WI38 (cell line): ENCODE results near the gene OLFM2.

ENCODE experiments used
- H3K4me3 ChIP-seq: 2 replicates; pipeline ENCODE4 v1.5.1; 2011; ENCODE audit warnings: low read depth, mild to moderate bottlenecking, control low read depth, low read length
- TF ChIP-seq, protein P1 (sequence below): IDR thresholded peaks from 2 replicates; pipeline ENCODE4 v1.5.1; 2012; ENCODE audit warnings: low read depth, mild to moderate bottlenecking, control low read depth, low read length

The OLFM2 gene

DNA sequence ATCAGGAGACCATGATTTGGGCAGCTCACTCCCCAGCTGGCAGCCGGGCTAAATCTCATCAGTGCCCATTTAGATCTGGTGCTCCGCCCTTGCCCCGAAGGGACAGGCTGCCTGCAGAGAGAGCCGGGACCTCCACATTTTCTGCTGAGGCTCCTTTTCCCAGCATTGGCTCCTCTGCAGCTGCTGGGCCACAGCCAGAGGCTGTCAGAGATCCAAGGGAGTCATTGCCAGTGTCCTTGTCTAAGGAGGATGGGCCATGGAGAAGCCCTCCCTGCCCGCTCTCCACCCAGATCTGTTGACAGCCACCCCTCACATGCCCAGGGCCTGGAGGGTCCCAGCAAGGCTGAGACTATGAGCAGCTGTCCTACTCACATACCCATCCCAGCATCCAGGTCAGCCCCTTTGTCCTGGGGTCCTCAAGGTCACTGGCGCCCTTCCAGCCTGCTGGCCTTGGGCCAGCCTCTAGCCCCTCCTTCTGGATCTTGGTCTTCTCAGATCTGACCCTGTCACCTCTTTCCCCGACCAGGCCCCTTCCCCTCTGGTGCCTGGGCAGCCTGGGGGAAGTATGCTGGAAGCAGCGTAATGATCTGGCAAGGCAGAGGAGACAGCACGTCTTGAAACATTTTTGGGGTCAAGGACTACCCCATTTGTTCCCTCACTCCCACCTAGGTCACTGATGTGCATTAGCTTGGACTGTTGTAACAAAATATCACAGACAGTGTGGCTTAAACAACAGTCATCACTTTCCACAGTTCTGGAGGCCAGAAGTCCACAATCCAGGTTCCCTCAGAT, 93.3 kb downstream of the OLFM2 start:
- H3K4me3 ChIP-seq: no peak overlapping the region
- TF ChIP-seq, protein P1, sequence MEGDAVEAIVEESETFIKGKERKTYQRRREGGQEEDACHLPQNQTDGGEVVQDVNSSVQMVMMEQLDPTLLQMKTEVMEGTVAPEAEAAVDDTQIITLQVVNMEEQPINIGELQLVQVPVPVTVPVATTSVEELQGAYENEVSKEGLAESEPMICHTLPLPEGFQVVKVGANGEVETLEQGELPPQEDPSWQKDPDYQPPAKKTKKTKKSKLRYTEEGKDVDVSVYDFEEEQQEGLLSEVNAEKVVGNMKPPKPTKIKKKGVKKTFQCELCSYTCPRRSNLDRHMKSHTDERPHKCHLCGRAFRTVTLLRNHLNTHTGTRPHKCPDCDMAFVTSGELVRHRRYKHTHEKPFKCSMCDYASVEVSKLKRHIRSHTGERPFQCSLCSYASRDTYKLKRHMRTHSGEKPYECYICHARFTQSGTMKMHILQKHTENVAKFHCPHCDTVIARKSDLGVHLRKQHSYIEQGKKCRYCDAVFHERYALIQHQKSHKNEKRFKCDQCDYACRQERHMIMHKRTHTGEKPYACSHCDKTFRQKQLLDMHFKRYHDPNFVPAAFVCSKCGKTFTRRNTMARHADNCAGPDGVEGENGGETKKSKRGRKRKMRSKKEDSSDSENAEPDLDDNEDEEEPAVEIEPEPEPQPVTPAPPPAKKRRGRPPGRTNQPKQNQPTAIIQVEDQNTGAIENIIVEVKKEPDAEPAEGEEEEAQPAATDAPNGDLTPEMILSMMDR: no peak

DNA sequence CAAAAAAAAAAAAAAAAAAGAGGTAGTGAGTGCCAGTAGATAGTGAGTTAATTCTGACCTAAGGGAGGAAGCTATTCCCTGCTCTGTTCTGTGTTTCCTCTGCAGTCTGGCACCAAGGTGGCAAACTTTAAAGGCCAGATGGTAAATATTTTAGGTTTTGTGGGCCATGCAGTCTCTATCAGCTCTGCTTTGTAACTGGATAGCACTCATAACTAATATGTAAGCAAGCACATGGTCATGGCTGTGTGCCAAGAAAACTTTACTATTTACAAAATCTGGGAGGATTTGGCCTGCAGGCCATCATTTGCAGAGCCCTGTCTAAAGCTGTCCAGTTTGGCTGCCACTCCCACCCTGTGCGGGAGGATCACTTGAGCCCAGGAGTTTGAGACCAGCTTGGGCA, 96.9 kb downstream of the OLFM2 start:
- TF ChIP-seq, protein P1: no peak
- no peak overlapping the region for H3K4me3 ChIP-seq

- H3K4me3 ChIP-seq: no peak overlapping the region
- TF ChIP-seq, protein P1: no peak
Measured at GRCh38 chr19:9838324-9838723, 98.0 kb downstream of the OLFM2 start.

GRCh38 chr19:9836021-9836420, 100.3 kb downstream of the OLFM2 start:
- H3K4me3 ChIP-seq: peak overlapping the region; percentile 93
- TF ChIP-seq, protein P1: no peak

DNA sequence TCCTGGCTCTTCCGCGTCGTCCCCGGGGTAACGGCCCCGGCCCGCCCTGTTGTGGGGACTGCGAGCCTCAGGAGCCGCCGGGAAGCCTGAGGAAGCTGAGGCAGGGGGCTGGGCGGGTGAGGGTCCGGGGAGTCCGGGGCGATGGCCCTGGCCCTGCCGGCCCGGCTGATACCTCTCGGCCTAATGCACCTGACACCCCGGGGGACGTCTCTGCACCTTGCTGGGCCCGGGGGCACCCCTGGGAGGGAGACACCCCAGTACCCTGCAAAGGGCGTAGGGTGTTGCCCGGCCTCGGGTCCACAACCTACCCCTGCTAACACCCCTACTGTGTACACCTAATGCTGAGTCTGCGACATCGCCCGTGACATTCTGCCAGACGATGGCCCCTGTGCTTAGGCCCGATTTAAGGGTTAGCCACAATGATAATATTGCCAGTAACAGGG, 100.8 kb downstream of the OLFM2 start:
- peak overlapping the region; percentile 93 for H3K4me3 ChIP-seq
- TF ChIP-seq, protein P1: no peak

DNA sequence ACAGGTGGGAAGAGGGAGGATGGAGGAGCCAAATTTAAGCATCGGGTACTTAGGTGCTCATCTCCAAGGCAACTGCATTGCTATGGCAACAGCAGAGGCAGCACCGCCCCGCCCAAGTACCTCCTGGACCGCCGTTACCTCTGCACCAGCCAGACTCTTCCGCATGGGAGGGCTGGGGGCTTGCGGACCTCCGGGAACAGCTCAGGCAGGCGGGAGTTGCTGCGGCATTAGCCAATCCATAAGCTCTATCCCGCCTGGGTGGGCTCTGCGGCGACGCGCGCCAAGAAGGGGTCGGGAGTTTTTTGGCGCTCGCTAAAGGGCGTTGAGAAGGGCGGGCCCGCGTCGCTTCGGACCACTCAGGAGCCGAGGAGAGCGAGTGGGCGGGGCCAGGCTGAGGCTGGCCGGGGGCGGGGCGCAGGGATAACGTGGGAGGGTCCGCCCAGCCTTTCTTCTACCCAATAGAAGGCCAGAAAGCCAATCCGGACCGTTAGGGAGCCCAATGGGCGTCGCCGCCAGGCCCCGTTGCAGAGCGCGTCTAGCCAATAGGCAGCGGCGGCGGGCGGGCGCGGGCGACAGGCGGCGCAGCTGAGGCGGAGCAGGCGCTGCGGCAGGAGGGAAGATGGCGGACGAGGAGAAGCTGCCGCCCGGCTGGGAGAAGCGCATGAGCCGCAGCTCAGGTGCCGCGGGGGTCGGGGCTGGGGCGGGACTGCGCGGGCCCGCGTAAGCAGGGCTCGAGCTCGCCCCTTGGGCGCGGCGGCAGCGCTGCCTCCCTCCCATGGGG, 101.4 kb downstream of the OLFM2 start, which contains the start of gene PIN1:
Gene PIN1 (plus strand): TSS at position 593 of the 781 bp plus-strand sequence. CDS start 27 bp downstream, at position 620.
- H3K4me3 ChIP-seq: peak within 1 kb of the TSS; percentile 93
- TF ChIP-seq, protein P1: peak; percentile 41; the same call in 1 of the 2 replicates

- TF ChIP-seq, protein P1: no peak
Measured at GRCh38 chr19:9834307-9834725, 102.0 kb downstream of the OLFM2 start.

More at GRCh38 chr19:9834307-9834725, 102.0 kb downstream of the OLFM2 start:
- H3K4me3 ChIP-seq: peak overlapping the region; percentile 73
